A673 (cell line): Measurements from ENCODE around the gene SPAG9. TPM values are rescaled to one million over a fixed set of nuclear protein-coding genes. Genes with fewer than 3 reads are reported as not detected.

Experiments used
- BruUV-seq: library from RNA; stranded (reverse); fragments of 400-500 nt; replicated peaks from 2 replicates; lab custom pipeline; 2021; lab: Mats Ljungman, UMichigan
- CTCF ChIA-PET: fragments of 300-600 bp; sonication (Branson Sonifier 250); formaldehyde crosslinking; loops from one replicate; lab custom pipeline; 2022; ENCODE audit warnings: antibody characterized with exemption; lab: Charles Lee
- POLR2A ChIA-PET: fragments of 300-600 bp; sonication (Branson Sonifier 250); formaldehyde crosslinking; loops from one replicate; lab custom pipeline; 2022; ENCODE audit warnings: antibody characterized with exemption; ENCODE audit not compliant: low non-redundant PET; lab: Charles Lee
- DNase-seq: peaks from one replicate; pipeline ENCODE4 v3.0.0-alpha.2; 2015; ENCODE audit warnings: low spot score
- H3K27ac ChIP-seq: fragments of 200-600 bp; sonication (generic); 2 replicates; pipeline ENCODE4 v1.5.1; 2016; ENCODE audit warnings: mixed run types, low read depth, mild to moderate bottlenecking, mixed read lengths, antibody characterized with exemption, low read length; ENCODE audit not compliant: poor library complexity, severe bottlenecking
- H3K27me3 ChIP-seq: fragments of 200-600 bp; sonication (generic); replicated peaks from 2 replicates; pipeline ENCODE4 v1.6.1; 2017; ENCODE audit warnings: mixed run types, low read depth, mild to moderate bottlenecking, mixed read lengths, antibody characterized with exemption, low read length; ENCODE audit not compliant: insufficient read depth, poor library complexity
- H3K36me3 ChIP-seq: fragments of 200-600 bp; sonication (generic); 2 replicates; pipeline ENCODE4 v1.6.1; 2016; ENCODE audit warnings: mixed run types, mild to moderate bottlenecking, mixed read lengths, antibody characterized with exemption, low read length; ENCODE audit not compliant: insufficient read depth, poor library complexity, severe bottlenecking
- H3K4me1 ChIP-seq: fragments of 200-600 bp; sonication (generic); 2 replicates; pipeline ENCODE4 v1.6.1; 2017; ENCODE audit warnings: mixed run types, mild to moderate bottlenecking, mixed read lengths, antibody characterized with exemption, low read length; ENCODE audit not compliant: insufficient read depth, poor library complexity, severe bottlenecking
- H3K4me3 ChIP-seq: fragments of 200-600 bp; sonication (generic); 2 replicates; pipeline ENCODE4 v1.5.1; 2016; ENCODE audit warnings: low read depth, mixed run types, mild to moderate bottlenecking, mixed read lengths, low read length; ENCODE audit not compliant: poor library complexity, severe bottlenecking
- H3K9me3 ChIP-seq: fragments of 200-600 bp; sonication (generic); 2 replicates; pipeline ENCODE4 v1.6.1; 2016; ENCODE audit warnings: mixed run types, low read depth, mild to moderate bottlenecking, mixed read lengths, antibody characterized with exemption, low read length; ENCODE audit not compliant: poor library complexity, severe bottlenecking
- EZH2 ChIP-seq: fragments of 200-600 bp; sonication (generic); IDR thresholded peaks from 2 replicates; pipeline ENCODE4 v1.6.1; 2017; ENCODE audit warnings: borderline replicate concordance, low read depth, mild to moderate bottlenecking, mixed read lengths, antibody characterized with exemption, low read length; ENCODE audit not compliant: poor library complexity, severe bottlenecking
- intact Hi-C: fragments of 100-400 bp; cut with micrococcal nuclease; formaldehyde crosslinking; loops from one replicate; pipeline ENCODE4 v1.10.0; 2022; ENCODE audit not compliant: unreplicated experiment
- total RNA-seq: library from RNA; stranded (reverse); gene quantifications from 2 replicates; pipeline ENCODE4 v1.2.3, GENCODE V29; 2021
- TF ChIP-seq, protein P1 (sequence below): fragments of 300-800, 200-600 bp; sonication (generic); conservative IDR thresholded peaks from 2 replicates; pipeline ENCODE4 v1.5.1; 2017; ENCODE audit warnings: low read depth, mild to moderate bottlenecking, antibody characterized with exemption, low read length, moderate library complexity, mixed read lengths

Gene SPAG9
- total RNA-seq, 1 experiment from 2014 or later: 82.0 TPM

DNA sequence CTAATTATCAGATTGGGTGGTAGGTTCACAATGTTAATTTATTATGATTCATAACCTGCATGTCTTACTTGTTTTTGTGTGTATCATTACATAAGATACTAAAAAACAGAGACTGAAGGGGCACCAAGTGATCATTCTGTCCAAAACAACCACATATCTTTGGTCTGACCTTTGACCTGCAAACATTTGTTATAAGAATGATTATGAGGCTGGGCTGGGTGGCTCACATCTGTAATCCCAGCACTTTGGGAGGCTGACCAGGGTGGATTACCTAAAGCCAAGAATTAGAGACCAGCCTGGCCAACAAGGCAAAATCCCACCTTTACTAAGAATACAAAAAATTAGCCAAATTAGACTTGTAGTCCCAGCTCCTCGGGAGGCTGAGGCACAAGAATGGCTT, 116.4 kb downstream of the SPAG9 start:
- POLR2A ChIA-PET: no interaction called here
- Histone ChIP-seq H3K27me3 (no peaks in the 10 kb centered on the region), H3K27ac (no peak overlapping the region), H3K4me1 (no peaks in the 10 kb centered on the region), H3K4me3 (no peak overlapping the region), H3K9me3 (no peaks in the 10 kb centered on the region), H3K36me3 (peaks cover 33% of the 10 kb centered on the region)
- intact Hi-C loops: no loop called here
- no peak for TF ChIP-seq EZH2
- TF ChIP-seq, protein P1, sequence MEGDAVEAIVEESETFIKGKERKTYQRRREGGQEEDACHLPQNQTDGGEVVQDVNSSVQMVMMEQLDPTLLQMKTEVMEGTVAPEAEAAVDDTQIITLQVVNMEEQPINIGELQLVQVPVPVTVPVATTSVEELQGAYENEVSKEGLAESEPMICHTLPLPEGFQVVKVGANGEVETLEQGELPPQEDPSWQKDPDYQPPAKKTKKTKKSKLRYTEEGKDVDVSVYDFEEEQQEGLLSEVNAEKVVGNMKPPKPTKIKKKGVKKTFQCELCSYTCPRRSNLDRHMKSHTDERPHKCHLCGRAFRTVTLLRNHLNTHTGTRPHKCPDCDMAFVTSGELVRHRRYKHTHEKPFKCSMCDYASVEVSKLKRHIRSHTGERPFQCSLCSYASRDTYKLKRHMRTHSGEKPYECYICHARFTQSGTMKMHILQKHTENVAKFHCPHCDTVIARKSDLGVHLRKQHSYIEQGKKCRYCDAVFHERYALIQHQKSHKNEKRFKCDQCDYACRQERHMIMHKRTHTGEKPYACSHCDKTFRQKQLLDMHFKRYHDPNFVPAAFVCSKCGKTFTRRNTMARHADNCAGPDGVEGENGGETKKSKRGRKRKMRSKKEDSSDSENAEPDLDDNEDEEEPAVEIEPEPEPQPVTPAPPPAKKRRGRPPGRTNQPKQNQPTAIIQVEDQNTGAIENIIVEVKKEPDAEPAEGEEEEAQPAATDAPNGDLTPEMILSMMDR: no peak
- BruUV-seq: no TSS peak
- no peak for DNase-seq
- CTCF ChIA-PET: no interaction called here

DNA sequence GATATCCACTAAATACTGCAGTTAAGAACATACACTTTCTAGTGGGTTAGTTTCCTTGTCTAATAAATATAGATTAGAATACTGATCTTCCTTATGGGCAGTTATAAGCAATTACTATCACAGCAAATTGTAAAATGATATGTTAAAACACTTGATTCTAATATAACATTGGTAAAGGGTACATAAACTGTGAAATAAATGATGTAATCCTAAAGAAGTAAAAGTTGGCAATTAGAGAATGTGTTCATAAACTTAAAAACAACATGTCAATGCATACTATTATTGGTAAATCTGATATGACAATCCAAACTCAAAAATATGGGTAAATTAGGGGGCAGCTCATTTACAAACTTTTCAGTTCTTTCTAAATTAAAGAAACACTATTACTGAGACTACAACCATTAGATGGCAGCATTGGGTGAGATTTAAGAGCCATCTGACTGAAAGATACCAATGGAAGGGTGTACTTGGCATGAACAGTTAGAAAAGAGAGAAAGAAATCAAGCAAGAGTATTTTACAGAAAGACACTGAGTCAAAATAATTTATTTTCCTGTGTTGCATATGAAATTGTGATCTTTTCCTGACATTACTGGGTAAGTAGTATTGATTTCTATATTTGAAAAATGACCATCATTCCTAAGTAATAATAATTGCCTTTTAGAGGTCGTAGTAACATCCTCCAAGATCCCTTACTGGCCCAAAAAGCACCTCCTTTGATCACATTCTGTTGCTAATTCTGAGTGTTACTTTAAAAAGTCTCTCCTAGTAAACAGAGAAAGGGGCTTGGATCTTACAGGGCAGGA, 119.6 kb downstream of the SPAG9 start:
- ChIA-PET POLR2A (no interaction called here), CTCF (interaction anchor here (0.6 to 1.0 kb wide), 4 partner anchors 13 to 152 kb away, joined by 3 to 11 read pairs (median 5); partner anchors contain the start of gene NME1)
- Histone ChIP-seq H3K4me1 (no peaks in the 10 kb centered on the region), H3K27me3 (no peaks in the 10 kb centered on the region), H3K9me3 (no peaks in the 10 kb centered on the region), H3K36me3 (peaks cover 45% of the 10 kb centered on the region), H3K4me3 (no peak overlapping the region), H3K27ac (no peak overlapping the region)
- intact Hi-C loops: loop anchor here (1.0 to 2.0 kb wide), 3 partner anchors 12 to 152 kb away; partner anchors contain the start of gene NME1
- DNase-seq: peak; percentile 77
- TF ChIP-seq EZH2: no peak
- TF ChIP-seq, protein P1: peak; percentile 70
- no TSS peak for BruUV-seq

DNA sequence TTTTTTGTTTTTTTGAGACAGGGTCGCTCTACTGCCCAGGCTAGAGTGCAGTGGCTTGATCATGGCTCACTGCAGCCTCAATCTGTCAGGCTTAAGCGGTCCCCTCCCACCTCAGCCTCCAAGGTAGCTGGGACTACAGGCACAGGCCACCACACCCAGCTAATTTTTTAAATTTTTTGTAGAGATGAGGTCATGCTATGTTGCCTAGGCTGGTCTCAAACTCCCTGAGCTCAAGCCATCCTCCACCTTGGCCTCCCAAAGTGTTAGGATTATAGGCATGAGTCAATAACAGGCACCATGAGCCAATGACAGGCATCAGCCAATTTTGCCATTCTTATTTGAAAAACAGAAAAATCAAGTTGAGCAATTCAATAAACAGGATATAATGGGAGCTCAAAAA, 125.0 kb downstream of the SPAG9 start:
- TF ChIP-seq EZH2: no peak
- TF ChIP-seq, protein P1: no peak
- no peaks in the 10 kb centered on the region for H3K9me3 ChIP-seq
- BruUV-seq: no TSS peak
- CTCF ChIA-PET: interaction anchor here (0.6 kb wide), 1 partner anchor 220 kb away, joined by 3 read pairs; no protein-coding TSS in a partner anchor
- peaks cover 72% of the 10 kb centered on the region for H3K36me3 ChIP-seq
- DNase-seq: no peak
- POLR2A ChIA-PET: no interaction called here
- H3K4me1 ChIP-seq: no peaks in the 10 kb centered on the region
- intact Hi-C loops: no loop called here
- no peak overlapping the region for H3K27ac ChIP-seq
- no peaks in the 10 kb centered on the region for H3K27me3 ChIP-seq
- no peak overlapping the region for H3K4me3 ChIP-seq
